CD14-positive monocyte (primary cell): ENCODE data around the gene SSR4. TPM values are rescaled to one million over a fixed set of nuclear protein-coding genes. Genes with fewer than 3 reads are reported as not detected.

ENCODE experiments used
- DNase-seq, 3 donors: peaks; one replicate each; pipeline ENCODE4 v3.0.0-alpha.2; 2011 to 2022
- H2AFZ ChIP-seq: 2 replicates; pipeline ENCODE4 v1.6.0; 2012; ENCODE audit warnings: mild to moderate bottlenecking, low read depth, low read length, inconsistent platforms; ENCODE audit not compliant: insufficient read depth, poor library complexity, severe bottlenecking
- H3K27ac ChIP-seq, 2 donors: 1 replicate in 1 of 2; 2 replicates in 1 of 2; pipeline ENCODE4 v1.5.1; 2012 to 2013; ENCODE audit warnings: low read length in 2 of 2, control low read depth in 1 of 2, inconsistent platforms in 1 of 2, low read depth in 1 of 2, mild to moderate bottlenecking in 1 of 2
- H3K27me3 ChIP-seq, 2 donors: one replicate each; pipeline versions ENCODE4 v1.6.0 to v1.6.1; 2011 to 2013; ENCODE audit warnings: low read length in 2 of 2; ENCODE audit not compliant: control insufficient read depth in 2 of 2, insufficient read depth in 2 of 2
- H3K36me3 ChIP-seq, 2 donors: replicated peaks in 1 of 2; 1 replicate in 1 of 2; 2 replicates in 1 of 2; pipeline versions ENCODE4 v1.5.1 to v1.6.1; 2012 to 2013; ENCODE audit warnings: low read length in 2 of 2, control low read depth in 1 of 2, inconsistent platforms in 1 of 2, mild to moderate bottlenecking in 1 of 2; ENCODE audit not compliant: insufficient read depth in 2 of 2, control insufficient read depth in 1 of 2
- H3K4me1 ChIP-seq, 2 donors: 1 replicate in 1 of 2; 2 replicates in 1 of 2; pipeline versions ENCODE4 v1.5.1 to v1.6.1; 2012 to 2013; ENCODE audit warnings: low read length in 2 of 2, control low read depth in 1 of 2, inconsistent platforms in 1 of 2, mild to moderate bottlenecking in 1 of 2, moderate library complexity in 1 of 2; ENCODE audit not compliant: insufficient read depth in 2 of 2, control insufficient read depth in 1 of 2
- H3K4me2 ChIP-seq: replicated peaks from 2 replicates; pipeline ENCODE3; 2012; ENCODE audit warnings: low read length, moderate library complexity, mild to moderate bottlenecking; ENCODE audit not compliant: poor library complexity, severe bottlenecking; ENCODE audit errors: extremely low read depth
- H3K4me3 ChIP-seq, 3 experiments: fragments of 200-600 bp in 1 of 3; sonication (generic) in 1 of 3; replicated peaks in 1 of 3; 1 replicate in 2 of 3; 2 replicates in 1 of 3; pipeline ENCODE4 v1.5.1; 2011 to 2013; ENCODE audit warnings: low read length in 3 of 3, mild to moderate bottlenecking in 3 of 3, control low read depth in 2 of 3, low read depth in 2 of 3, inconsistent platforms in 1 of 3, moderate library complexity in 1 of 3
- H3K79me2 ChIP-seq: 2 replicates; pipeline ENCODE4 v1.6.0; 2012; ENCODE audit warnings: mild to moderate bottlenecking, control low read depth, inconsistent platforms, low read length, moderate library complexity; ENCODE audit not compliant: insufficient read depth
- H3K9ac ChIP-seq: 2 replicates; pipeline ENCODE4 v1.6.0; 2017; ENCODE audit warnings: low read length, mild to moderate bottlenecking; ENCODE audit not compliant: insufficient read depth, poor library complexity, severe bottlenecking
- H3K9me3 ChIP-seq, 2 donors: replicated peaks in 1 of 2; 1 replicate in 1 of 2; 2 replicates in 1 of 2; pipeline versions ENCODE4 v1.5.1 to v1.6.1; 2012 to 2013; ENCODE audit warnings: low read length in 2 of 2, control low read depth in 1 of 2; ENCODE audit not compliant: control insufficient read depth in 1 of 2, insufficient read depth in 1 of 2
- H4K20me1 ChIP-seq: 2 replicates; pipeline ENCODE4 v1.6.0; 2012; ENCODE audit warnings: mild to moderate bottlenecking, low read length, control low read depth, moderate library complexity; ENCODE audit not compliant: insufficient read depth
- H3K27ac Mint-ChIP-seq, 7 donors: one replicate each; pipeline ENCODE4 v1.8.0; 2020; ENCODE audit warnings: mild to moderate bottlenecking in 7 of 7, mixed read lengths in 7 of 7, moderate library complexity in 6 of 7, inconsistent platforms in 2 of 7
- H3K27me3 Mint-ChIP-seq, 3 donors: one replicate each; pipeline ENCODE4 v1.8.0; 2021 to 2022; ENCODE audit warnings: low read depth in 3 of 3, mild to moderate bottlenecking in 3 of 3, mixed read lengths in 3 of 3, moderate library complexity in 3 of 3, inconsistent platforms in 1 of 3
- H3K36me3 Mint-ChIP-seq, 2 donors: one replicate each; pipeline ENCODE4 v1.8.0; 2020; ENCODE audit warnings: mixed read lengths in 2 of 2, inconsistent platforms in 1 of 2, mild to moderate bottlenecking in 1 of 2
- H3K4me1 Mint-ChIP-seq: one replicate; pipeline ENCODE4 v1.8.0; 2020; ENCODE audit warnings: mild to moderate bottlenecking, mixed read lengths
- H3K4me3 Mint-ChIP-seq, 2 donors: one replicate each; pipeline ENCODE4 v1.8.0; 2020; ENCODE audit warnings: mild to moderate bottlenecking in 2 of 2, mixed read lengths in 2 of 2, moderate library complexity in 1 of 2
- H3K9me3 Mint-ChIP-seq, 7 donors: one replicate each; pipeline ENCODE4 v1.8.0; 2020 to 2022; ENCODE audit warnings: mixed read lengths in 7 of 7, mild to moderate bottlenecking in 6 of 7, moderate library complexity in 6 of 7, inconsistent platforms in 2 of 7
- whole genome bisulfite sequencing: methylation state at CpG from one replicate; pipeline ENCODE4 v1.1.5; 2013; ENCODE audit warnings: missing lambda C conversion rate; ENCODE audit not compliant: insufficient coverage; 5-methylcytosine and 5-hydroxymethylcytosine counted together
- intact Hi-C, 2 donors: fragments of 100-400 bp; cut with micrococcal nuclease; formaldehyde crosslinking; loops; one replicate each; pipeline versions ENCODE4 v1.15.0 to v1.15.1; 2023
- polyA plus RNA-seq, 3 donors: library from polyadenylated mRNA; depleted of rRNA in 1 of 3; unstranded in 2 of 3; stranded (reverse) in 1 of 3; fragments of 300-500 nt in 2 of 3; fragments of >200 nt in 1 of 3; fragmentation: Illumina TruSeq in 2 of 3; gene quantifications; 1 replicate in 2 of 3; 2 replicates in 1 of 3; pipeline ENCODE4 v1.2.3, GENCODE V29; 2012 to 2021
- TF ChIP-seq, protein P1 (sequence below): fragments of 200-600 bp; IDR thresholded peaks from one replicate; pipeline ENCODE4 v1.8.0; 2022; ENCODE audit warnings: antibody characterized with exemption, mild to moderate bottlenecking

The SSR4 gene
- polyA plus RNA-seq, 3 donors = 201 to 419 (median 362) TPM

DNA sequence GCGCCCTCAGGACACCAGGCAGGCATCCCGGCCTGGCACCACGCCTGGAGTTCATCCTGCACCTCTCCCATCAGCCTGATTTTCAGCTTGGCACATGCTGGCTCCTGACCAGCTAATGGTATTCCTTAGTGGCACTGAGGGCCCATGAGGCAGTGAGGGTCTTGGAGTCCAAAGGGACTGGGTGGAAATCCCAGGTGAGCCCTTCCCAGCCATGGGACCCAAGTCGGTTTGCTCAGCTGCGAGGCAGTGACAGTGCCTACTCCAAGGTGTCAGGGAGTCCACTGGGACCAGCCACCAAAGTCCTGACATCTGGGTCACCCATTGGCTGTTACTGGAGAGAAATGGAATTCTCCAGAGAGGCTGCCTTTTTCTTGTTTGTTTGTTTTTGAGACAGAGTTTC lies 4.9 kb downstream of the SSR4 start:
- Histone ChIP-seq H3K9ac (no peak overlapping the region), H3K4me1 (peaks cover 9 to 17% of the 10 kb centered on the region in 2 donors), H3K4me3 (no peak overlapping the region), H3K9me3 (peaks cover 0 to 3% of the 10 kb centered on the region in 2 donors), H3K27me3 (no peaks in the 10 kb centered on the region), H3K79me2 (peaks cover 17% of the 10 kb centered on the region), H3K27ac (no peak overlapping the region), H2AFZ (no peak overlapping the region), H4K20me1 (no peaks in the 10 kb centered on the region), H3K4me2 (no peak overlapping the region), H3K36me3 (peaks cover 24 to 27% of the 10 kb centered on the region in 2 donors)
- peaks cover 17 to 35% of the 10 kb centered on the region in 2 donors for H3K36me3 Mint-ChIP-seq
- TF ChIP-seq, protein P1, sequence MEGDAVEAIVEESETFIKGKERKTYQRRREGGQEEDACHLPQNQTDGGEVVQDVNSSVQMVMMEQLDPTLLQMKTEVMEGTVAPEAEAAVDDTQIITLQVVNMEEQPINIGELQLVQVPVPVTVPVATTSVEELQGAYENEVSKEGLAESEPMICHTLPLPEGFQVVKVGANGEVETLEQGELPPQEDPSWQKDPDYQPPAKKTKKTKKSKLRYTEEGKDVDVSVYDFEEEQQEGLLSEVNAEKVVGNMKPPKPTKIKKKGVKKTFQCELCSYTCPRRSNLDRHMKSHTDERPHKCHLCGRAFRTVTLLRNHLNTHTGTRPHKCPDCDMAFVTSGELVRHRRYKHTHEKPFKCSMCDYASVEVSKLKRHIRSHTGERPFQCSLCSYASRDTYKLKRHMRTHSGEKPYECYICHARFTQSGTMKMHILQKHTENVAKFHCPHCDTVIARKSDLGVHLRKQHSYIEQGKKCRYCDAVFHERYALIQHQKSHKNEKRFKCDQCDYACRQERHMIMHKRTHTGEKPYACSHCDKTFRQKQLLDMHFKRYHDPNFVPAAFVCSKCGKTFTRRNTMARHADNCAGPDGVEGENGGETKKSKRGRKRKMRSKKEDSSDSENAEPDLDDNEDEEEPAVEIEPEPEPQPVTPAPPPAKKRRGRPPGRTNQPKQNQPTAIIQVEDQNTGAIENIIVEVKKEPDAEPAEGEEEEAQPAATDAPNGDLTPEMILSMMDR = no peak
- peaks cover 15% of the 10 kb centered on the region for H3K4me1 Mint-ChIP-seq
- intact Hi-C loops = loop anchor here (10.0 kb wide), 2 partner anchors 125 to 845 kb away; partner anchors contain the start of gene ARHGAP4 (in 1 of the 2)
- peaks cover 0 to 50% (median 21%) of the 10 kb centered on the region in 7 donors for H3K9me3 Mint-ChIP-seq
- DNase-seq = no peak
- H3K27me3 Mint-ChIP-seq = peaks cover 6 to 19% (median 17%) of the 10 kb centered on the region in 3 donors
- WGBS = 100% methylated on average over 2 of the region's 5 CpGs
- H3K4me3 Mint-ChIP-seq = no peak overlapping the region
- no peak overlapping the region for H3K27ac Mint-ChIP-seq

DNA sequence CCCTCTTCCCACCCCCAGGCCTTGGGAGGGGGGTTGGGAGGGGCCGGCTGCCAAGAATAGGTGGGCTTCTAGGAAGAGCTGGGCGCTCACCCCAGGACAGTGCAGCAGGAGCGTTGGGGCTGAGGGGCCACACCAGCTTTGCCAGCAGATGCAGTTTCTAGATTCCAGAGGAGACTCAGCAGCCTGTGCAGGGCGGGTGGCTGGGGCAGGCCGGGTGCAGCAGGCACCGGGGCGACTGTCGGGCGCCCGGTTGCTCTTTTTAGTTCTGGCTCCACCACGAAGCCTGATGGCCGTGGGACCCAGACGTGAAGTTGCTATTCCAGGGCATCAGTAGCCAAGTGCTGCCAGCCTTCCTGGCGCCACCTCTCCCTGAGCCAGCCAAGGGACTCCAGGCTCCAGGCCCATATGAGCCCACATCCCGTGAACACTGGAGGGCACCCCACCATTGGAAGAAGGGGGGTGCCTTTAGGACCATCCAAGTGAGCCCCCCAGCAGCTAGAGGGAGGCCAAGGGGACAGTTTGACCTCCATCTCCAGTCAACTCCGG lies 5.8 kb downstream of the SSR4 start:
- Histone ChIP-seq H2AFZ (no peak overlapping the region), H3K4me1 (peaks cover 5 to 10% of the 10 kb centered on the region in 2 donors), H3K79me2 (peaks cover 10% of the 10 kb centered on the region), H3K4me2 (no peak overlapping the region), H3K9ac (no peak overlapping the region), H3K9me3 (no peaks in the 10 kb centered on the region), H3K36me3 (peaks cover 24 to 27% of the 10 kb centered on the region in 2 donors), H3K27ac (no peak overlapping the region), H3K4me3 (no peak overlapping the region), H3K27me3 (no peaks in the 10 kb centered on the region), H4K20me1 (no peaks in the 10 kb centered on the region)
- WGBS = 64% methylated on average over 3 of the region's 16 CpGs
- DNase-seq = no peak
- Mint-ChIP-seq H3K27me3 (peaks cover 6 to 19% (median 17%) of the 10 kb centered on the region in 3 donors), H3K9me3 (peaks cover 0 to 48% (median 16%) of the 10 kb centered on the region in 7 donors), H3K4me1 (peaks cover 11% of the 10 kb centered on the region), H3K27ac (no peak overlapping the region), H3K36me3 (peaks cover 17 to 35% of the 10 kb centered on the region in 2 donors), H3K4me3 (no peak overlapping the region)
- intact Hi-C loops = no loop called here
- TF ChIP-seq, protein P1 = no peak
